Measurements from ENCODE around the gene EGFR.

GRCh38 chr7:55052741-55053427 is 34.1 kb downstream of the EGFR start:
- TF ChIP-seq FOSL2 (IDR thresholded peaks at IDR 0.05) (no peak), FOSL2 (CRISPR knock-in tag; IDR thresholded peaks at IDR 0.05) (no peak), MAZ (IDR thresholded peaks at IDR 0.05; ENCODE audit: borderline replicate concordance, low read depth, low read length) (no peak), CTCF (IDR thresholded peaks at IDR 0.05) (no peak), CHD4 (IDR thresholded peaks at IDR 0.05; ENCODE audit: borderline replicate concordance) (no peak), ZC3H11A (IDR thresholded peaks at IDR 0.05) (no peak), REST (IDR thresholded peaks at IDR 0.05) (no peak), SMC3 (IDR thresholded peaks at IDR 0.05) (no peak), MAX (IDR thresholded peaks at IDR 0.05) (no peak), RNF2 (IDR thresholded peaks at IDR 0.05; ENCODE audit: borderline replicate concordance, low read depth) (no peak), ESRRA (IDR thresholded peaks at IDR 0.05; ENCODE audit: borderline replicate concordance, low read length) (no peak), CBX8 (IDR thresholded peaks at IDR 0.05) (no peak), POLR2A (IDR thresholded peaks at IDR 0.05; ENCODE audit: low read length) (no peak), CHD2 (IDR thresholded peaks at IDR 0.05; ENCODE audit: low read length, partially characterized antibody) (no peak)

Measured in A549 (cell line).